A673 (cell line): ENCODE results near the gene ACOXL. TPM values are rescaled to one million over a fixed set of nuclear protein-coding genes. Genes with fewer than 3 reads are reported as not detected.

ENCODE experiments used
- BruUV-seq: library from RNA; stranded (reverse); fragments of 400-500 nt; replicated peaks from 2 replicates; lab custom pipeline; 2021; lab: Mats Ljungman, UMichigan
- CTCF ChIA-PET: fragments of 300-600 bp; sonication (Branson Sonifier 250); formaldehyde crosslinking; loops from one replicate; lab custom pipeline; 2022; ENCODE audit warnings: antibody characterized with exemption; lab: Charles Lee
- POLR2A ChIA-PET: fragments of 300-600 bp; sonication (Branson Sonifier 250); formaldehyde crosslinking; loops from one replicate; lab custom pipeline; 2022; ENCODE audit warnings: antibody characterized with exemption; ENCODE audit not compliant: low non-redundant PET; lab: Charles Lee
- DNase-seq: peaks from one replicate; pipeline ENCODE4 v3.0.0-alpha.2; 2015; ENCODE audit warnings: low spot score
- H3K27ac ChIP-seq: fragments of 200-600 bp; sonication (generic); 2 replicates; pipeline ENCODE4 v1.5.1; 2016; ENCODE audit warnings: mixed run types, low read depth, mild to moderate bottlenecking, mixed read lengths, antibody characterized with exemption, low read length; ENCODE audit not compliant: poor library complexity, severe bottlenecking
- H3K27me3 ChIP-seq: fragments of 200-600 bp; sonication (generic); replicated peaks from 2 replicates; pipeline ENCODE4 v1.6.1; 2017; ENCODE audit warnings: mixed run types, low read depth, mild to moderate bottlenecking, mixed read lengths, antibody characterized with exemption, low read length; ENCODE audit not compliant: insufficient read depth, poor library complexity
- H3K36me3 ChIP-seq: fragments of 200-600 bp; sonication (generic); 2 replicates; pipeline ENCODE4 v1.6.1; 2016; ENCODE audit warnings: mixed run types, mild to moderate bottlenecking, mixed read lengths, antibody characterized with exemption, low read length; ENCODE audit not compliant: insufficient read depth, poor library complexity, severe bottlenecking
- H3K4me1 ChIP-seq: fragments of 200-600 bp; sonication (generic); 2 replicates; pipeline ENCODE4 v1.6.1; 2017; ENCODE audit warnings: mixed run types, mild to moderate bottlenecking, mixed read lengths, antibody characterized with exemption, low read length; ENCODE audit not compliant: insufficient read depth, poor library complexity, severe bottlenecking
- H3K4me3 ChIP-seq: fragments of 200-600 bp; sonication (generic); 2 replicates; pipeline ENCODE4 v1.5.1; 2016; ENCODE audit warnings: low read depth, mixed run types, mild to moderate bottlenecking, mixed read lengths, low read length; ENCODE audit not compliant: poor library complexity, severe bottlenecking
- H3K9me3 ChIP-seq: fragments of 200-600 bp; sonication (generic); 2 replicates; pipeline ENCODE4 v1.6.1; 2016; ENCODE audit warnings: mixed run types, low read depth, mild to moderate bottlenecking, mixed read lengths, antibody characterized with exemption, low read length; ENCODE audit not compliant: poor library complexity, severe bottlenecking
- EZH2 ChIP-seq: fragments of 200-600 bp; sonication (generic); IDR thresholded peaks from 2 replicates; pipeline ENCODE4 v1.6.1; 2017; ENCODE audit warnings: borderline replicate concordance, low read depth, mild to moderate bottlenecking, mixed read lengths, antibody characterized with exemption, low read length; ENCODE audit not compliant: poor library complexity, severe bottlenecking
- intact Hi-C: fragments of 100-400 bp; cut with micrococcal nuclease; formaldehyde crosslinking; loops from one replicate; pipeline ENCODE4 v1.10.0; 2022; ENCODE audit not compliant: unreplicated experiment
- total RNA-seq: library from RNA; stranded (reverse); gene quantifications from 2 replicates; pipeline ENCODE4 v1.2.3, GENCODE V29; 2021
- TF ChIP-seq, protein P1 (sequence below): fragments of 300-800, 200-600 bp; sonication (generic); conservative IDR thresholded peaks from 2 replicates; pipeline ENCODE4 v1.5.1; 2017; ENCODE audit warnings: low read depth, mild to moderate bottlenecking, antibody characterized with exemption, low read length, moderate library complexity, mixed read lengths

ACOXL gene
- total RNA-seq, 1 experiment from 2014 or later, result not detected

GRCh38 chr2:111094691-111095090 lies 362.3 kb downstream of the ACOXL start:
- intact Hi-C loops, result no loop called here
- no peaks in the 10 kb centered on the region for H3K36me3 ChIP-seq
- no TSS peak for BruUV-seq
- peaks cover 13% of the 10 kb centered on the region for H3K27me3 ChIP-seq
- H3K4me1 ChIP-seq, result no peaks in the 10 kb centered on the region
- H3K9me3 ChIP-seq, result no peaks in the 10 kb centered on the region
- CTCF ChIA-PET, result no interaction called here
- no peak overlapping the region for H3K4me3 ChIP-seq
- POLR2A ChIA-PET, result no interaction called here
- TF ChIP-seq EZH2, result no peak
- TF ChIP-seq, protein P1, sequence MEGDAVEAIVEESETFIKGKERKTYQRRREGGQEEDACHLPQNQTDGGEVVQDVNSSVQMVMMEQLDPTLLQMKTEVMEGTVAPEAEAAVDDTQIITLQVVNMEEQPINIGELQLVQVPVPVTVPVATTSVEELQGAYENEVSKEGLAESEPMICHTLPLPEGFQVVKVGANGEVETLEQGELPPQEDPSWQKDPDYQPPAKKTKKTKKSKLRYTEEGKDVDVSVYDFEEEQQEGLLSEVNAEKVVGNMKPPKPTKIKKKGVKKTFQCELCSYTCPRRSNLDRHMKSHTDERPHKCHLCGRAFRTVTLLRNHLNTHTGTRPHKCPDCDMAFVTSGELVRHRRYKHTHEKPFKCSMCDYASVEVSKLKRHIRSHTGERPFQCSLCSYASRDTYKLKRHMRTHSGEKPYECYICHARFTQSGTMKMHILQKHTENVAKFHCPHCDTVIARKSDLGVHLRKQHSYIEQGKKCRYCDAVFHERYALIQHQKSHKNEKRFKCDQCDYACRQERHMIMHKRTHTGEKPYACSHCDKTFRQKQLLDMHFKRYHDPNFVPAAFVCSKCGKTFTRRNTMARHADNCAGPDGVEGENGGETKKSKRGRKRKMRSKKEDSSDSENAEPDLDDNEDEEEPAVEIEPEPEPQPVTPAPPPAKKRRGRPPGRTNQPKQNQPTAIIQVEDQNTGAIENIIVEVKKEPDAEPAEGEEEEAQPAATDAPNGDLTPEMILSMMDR, result no peak
- H3K27ac ChIP-seq, result no peak overlapping the region
- no peak for DNase-seq

GRCh38 chr2:111095434-111095833 lies 363.1 kb downstream of the ACOXL start:
- TF ChIP-seq EZH2, result no peak
- TF ChIP-seq, protein P1, result no peak
- Histone ChIP-seq H3K36me3 (no peaks in the 10 kb centered on the region), H3K9me3 (no peaks in the 10 kb centered on the region), H3K4me3 (no peak overlapping the region), H3K4me1 (no peaks in the 10 kb centered on the region), H3K27me3 (peaks cover 8% of the 10 kb centered on the region), H3K27ac (no peak overlapping the region)
- ChIA-PET POLR2A (no interaction called here), CTCF (no interaction called here)
- no peak for DNase-seq
- intact Hi-C loops, result no loop called here
- no TSS peak for BruUV-seq

GRCh38 chr2:111099402-111099801 lies 367.0 kb downstream of the ACOXL start:
- Histone ChIP-seq H3K27ac (no peak overlapping the region), H3K4me3 (no peak overlapping the region), H3K36me3 (no peaks in the 10 kb centered on the region), H3K27me3 (no peaks in the 10 kb centered on the region), H3K4me1 (no peaks in the 10 kb centered on the region), H3K9me3 (no peaks in the 10 kb centered on the region)
- TF ChIP-seq, protein P1, result no peak
- TF ChIP-seq EZH2, result no peak
- DNase-seq, result no peak
- BruUV-seq, result no TSS peak
- ChIA-PET POLR2A (no interaction called here), CTCF (no interaction called here)
- intact Hi-C loops, result no loop called here
